WERI-Rb-1 (cell line): ENCODE measurements around the gene TRAP1.

Experiments used
- DNase-seq: peaks from one replicate; pipeline ENCODE4 v3.0.0-alpha.2; 2020
- H3K27ac ChIP-seq: fragments of 250-450 bp; sonication (Bioruptor Pico); 2 replicates; pipeline ENCODE4 v1.5.1; 2020; ENCODE audit warnings: mild to moderate bottlenecking, moderate library complexity
- H3K27me3 ChIP-seq: fragments of 250-450 bp; sonication (Bioruptor Pico); 2 replicates; pipeline ENCODE4 v1.5.1; 2021; ENCODE audit warnings: mild to moderate bottlenecking, low read depth, moderate library complexity; ENCODE audit not compliant: insufficient read depth, severe bottlenecking
- H3K36me3 ChIP-seq: fragments of 250-450 bp; sonication (Bioruptor Pico); 2 replicates; pipeline ENCODE4 v1.5.1; 2020; ENCODE audit warnings: mild to moderate bottlenecking, moderate library complexity
- H3K4me3 ChIP-seq: 2 replicates; pipeline ENCODE4 v1.5.1; 2011; ENCODE audit warnings: low read depth, mild to moderate bottlenecking, control low read depth, low read length
- H3K9me3 ChIP-seq: fragments of 250-450 bp; sonication (Bioruptor Pico); 2 replicates; pipeline ENCODE4 v1.5.1; 2021; ENCODE audit warnings: mild to moderate bottlenecking, moderate library complexity; ENCODE audit not compliant: severe bottlenecking
- TF ChIP-seq, protein P1 (sequence below): IDR thresholded peaks from 2 replicates; pipeline ENCODE4 v1.5.1; 2011; ENCODE audit warnings: low read depth, mild to moderate bottlenecking, control low read depth, inconsistent platforms, low read length

TRAP1 gene

DNA sequence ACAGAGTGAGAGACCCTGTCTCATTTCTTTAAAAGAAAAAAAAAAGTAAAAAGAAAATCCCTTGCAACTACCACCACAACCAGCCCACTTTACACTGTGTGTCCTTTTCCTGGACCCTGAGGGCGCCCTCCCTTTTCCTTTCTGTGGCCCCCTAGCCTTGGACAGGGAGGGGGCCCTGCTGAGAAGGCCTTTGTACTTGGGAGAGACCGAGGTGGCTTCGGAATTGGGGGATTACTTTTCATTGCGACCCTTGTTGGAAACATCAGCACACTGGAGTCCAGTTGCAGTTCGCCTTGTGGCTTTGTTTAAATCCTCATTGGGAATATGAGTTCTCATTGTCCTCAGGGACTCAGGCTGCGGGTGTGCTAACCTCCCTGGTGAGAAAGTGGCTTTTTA lies 72.2 kb downstream of the TRAP1 start:
- Histone ChIP-seq H3K27me3 (no peaks in the 10 kb centered on the region), H3K9me3 (no peaks in the 10 kb centered on the region), H3K27ac (no peak overlapping the region), H3K4me3 (no peak overlapping the region), H3K36me3 (no peaks in the 10 kb centered on the region; the same call in 1 of the 2 replicates)
- no peak for DNase-seq
- TF ChIP-seq, protein P1, sequence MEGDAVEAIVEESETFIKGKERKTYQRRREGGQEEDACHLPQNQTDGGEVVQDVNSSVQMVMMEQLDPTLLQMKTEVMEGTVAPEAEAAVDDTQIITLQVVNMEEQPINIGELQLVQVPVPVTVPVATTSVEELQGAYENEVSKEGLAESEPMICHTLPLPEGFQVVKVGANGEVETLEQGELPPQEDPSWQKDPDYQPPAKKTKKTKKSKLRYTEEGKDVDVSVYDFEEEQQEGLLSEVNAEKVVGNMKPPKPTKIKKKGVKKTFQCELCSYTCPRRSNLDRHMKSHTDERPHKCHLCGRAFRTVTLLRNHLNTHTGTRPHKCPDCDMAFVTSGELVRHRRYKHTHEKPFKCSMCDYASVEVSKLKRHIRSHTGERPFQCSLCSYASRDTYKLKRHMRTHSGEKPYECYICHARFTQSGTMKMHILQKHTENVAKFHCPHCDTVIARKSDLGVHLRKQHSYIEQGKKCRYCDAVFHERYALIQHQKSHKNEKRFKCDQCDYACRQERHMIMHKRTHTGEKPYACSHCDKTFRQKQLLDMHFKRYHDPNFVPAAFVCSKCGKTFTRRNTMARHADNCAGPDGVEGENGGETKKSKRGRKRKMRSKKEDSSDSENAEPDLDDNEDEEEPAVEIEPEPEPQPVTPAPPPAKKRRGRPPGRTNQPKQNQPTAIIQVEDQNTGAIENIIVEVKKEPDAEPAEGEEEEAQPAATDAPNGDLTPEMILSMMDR: no peak

DNA sequence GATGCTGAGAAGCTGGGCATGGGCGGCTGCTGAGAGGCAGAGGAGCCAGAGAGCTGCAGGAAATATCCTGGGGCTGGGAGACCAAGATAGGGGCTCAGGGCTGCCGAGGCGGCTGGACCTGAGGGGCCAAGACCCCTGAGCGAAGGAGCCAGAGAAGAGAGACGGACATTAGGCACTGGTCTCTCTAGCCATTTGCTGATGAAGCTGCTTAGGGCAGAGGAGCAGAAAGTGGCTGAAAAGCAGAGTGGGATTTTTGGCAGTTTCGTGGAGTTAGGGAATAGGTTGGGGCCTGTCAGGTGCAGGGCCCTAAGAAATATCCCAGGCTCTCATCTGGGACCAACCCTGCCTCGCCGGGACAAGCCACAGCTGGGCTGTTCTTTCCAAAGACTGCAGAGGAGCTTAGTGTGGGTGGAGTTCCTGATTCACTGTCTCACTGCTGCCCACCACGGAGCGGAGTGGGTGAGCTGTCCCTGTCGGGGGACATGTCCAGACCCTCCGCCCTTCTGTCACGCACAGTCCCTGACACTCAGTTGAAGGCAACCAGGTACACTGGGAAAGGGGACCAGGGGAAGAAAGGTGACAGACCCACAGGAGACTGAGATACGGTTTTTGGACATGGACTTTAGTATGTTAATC lies 74.1 kb downstream of the TRAP1 start:
- no peak for DNase-seq
- TF ChIP-seq, protein P1: no peak

DNA sequence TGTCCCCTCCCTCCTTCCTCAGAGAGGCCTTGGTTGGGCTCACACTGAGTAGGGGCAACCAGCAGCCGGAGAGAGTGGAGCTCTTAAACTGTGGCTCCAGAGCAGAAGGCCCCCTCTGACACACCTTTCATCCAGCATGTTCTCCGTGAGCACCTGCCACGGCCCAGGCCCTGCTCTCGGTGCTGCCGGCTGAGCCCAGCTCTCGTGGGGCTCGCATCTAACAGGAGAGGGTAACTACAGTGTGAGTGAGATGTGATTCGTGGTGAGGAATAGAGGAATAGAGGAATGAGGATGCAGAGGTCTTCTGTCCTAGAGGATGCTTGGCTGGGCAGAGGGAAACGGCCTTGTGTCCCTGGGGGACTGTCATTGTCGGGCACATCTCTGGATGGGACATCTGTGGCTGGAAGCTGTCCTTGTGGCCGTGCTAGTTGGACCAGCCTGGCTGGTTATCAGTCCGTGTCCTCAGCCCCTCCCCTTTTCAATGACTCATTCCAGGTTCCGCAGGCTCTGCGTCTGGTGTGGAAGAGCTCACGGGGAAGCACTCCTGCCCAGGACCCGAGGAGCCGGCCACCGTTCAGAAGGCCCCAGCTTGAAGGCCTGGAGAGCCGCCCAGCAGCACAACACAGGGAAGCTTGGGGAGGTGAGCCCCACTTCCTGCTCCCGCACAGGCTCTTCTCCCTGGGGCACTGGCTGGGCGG lies 74.8 kb downstream of the TRAP1 start:
- H3K27ac ChIP-seq: no peak overlapping the region
- H3K9me3 ChIP-seq: no peaks in the 10 kb centered on the region
- H3K4me3 ChIP-seq: no peak overlapping the region
- no peaks in the 10 kb centered on the region for H3K27me3 ChIP-seq
- no peaks in the 10 kb centered on the region for H3K36me3 ChIP-seq
- TF ChIP-seq, protein P1: no peak
- no peak for DNase-seq

More for the DNA sequence above, 74.1 kb downstream of the TRAP1 start:
- Histone ChIP-seq H3K27ac (no peak overlapping the region), H3K9me3 (no peaks in the 10 kb centered on the region), H3K27me3 (no peaks in the 10 kb centered on the region), H3K4me3 (no peak overlapping the region), H3K36me3 (no peaks in the 10 kb centered on the region)

DNA sequence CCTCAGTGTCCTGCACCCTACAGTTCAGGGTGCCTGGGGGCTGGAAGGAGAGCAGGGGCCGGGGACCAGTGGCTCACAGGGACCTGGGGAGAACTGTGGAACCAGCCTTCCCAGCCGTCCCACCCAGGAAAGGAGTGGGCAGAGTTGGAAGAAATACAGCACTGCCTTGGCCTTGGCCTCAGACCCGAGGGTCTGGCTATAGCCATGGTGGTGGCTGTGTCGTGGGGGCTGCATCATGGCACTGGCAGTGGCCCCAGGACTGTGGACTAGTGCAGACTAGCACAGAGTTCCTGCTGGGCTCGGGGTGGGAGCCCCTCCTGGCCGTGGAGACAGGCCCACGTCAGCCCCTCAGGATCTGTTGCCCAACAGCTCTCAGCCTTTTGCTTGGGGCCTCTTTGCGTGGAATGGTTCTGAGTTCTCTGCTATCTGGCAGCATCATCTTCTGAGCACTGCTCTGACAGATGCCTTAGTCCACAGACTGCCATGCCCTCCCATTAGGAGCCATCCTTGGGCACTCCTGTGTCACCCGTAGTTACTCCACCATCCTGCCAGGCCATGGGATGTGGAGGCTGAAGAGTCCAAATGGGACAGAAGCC lies 75.4 kb downstream of the TRAP1 start:
- no peaks in the 10 kb centered on the region for H3K36me3 ChIP-seq
- no peak overlapping the region for H3K4me3 ChIP-seq
- no peaks in the 10 kb centered on the region for H3K9me3 ChIP-seq
- H3K27ac ChIP-seq: no peak overlapping the region
- DNase-seq: no peak
- no peaks in the 10 kb centered on the region for H3K27me3 ChIP-seq
- TF ChIP-seq, protein P1: no peak

DNA sequence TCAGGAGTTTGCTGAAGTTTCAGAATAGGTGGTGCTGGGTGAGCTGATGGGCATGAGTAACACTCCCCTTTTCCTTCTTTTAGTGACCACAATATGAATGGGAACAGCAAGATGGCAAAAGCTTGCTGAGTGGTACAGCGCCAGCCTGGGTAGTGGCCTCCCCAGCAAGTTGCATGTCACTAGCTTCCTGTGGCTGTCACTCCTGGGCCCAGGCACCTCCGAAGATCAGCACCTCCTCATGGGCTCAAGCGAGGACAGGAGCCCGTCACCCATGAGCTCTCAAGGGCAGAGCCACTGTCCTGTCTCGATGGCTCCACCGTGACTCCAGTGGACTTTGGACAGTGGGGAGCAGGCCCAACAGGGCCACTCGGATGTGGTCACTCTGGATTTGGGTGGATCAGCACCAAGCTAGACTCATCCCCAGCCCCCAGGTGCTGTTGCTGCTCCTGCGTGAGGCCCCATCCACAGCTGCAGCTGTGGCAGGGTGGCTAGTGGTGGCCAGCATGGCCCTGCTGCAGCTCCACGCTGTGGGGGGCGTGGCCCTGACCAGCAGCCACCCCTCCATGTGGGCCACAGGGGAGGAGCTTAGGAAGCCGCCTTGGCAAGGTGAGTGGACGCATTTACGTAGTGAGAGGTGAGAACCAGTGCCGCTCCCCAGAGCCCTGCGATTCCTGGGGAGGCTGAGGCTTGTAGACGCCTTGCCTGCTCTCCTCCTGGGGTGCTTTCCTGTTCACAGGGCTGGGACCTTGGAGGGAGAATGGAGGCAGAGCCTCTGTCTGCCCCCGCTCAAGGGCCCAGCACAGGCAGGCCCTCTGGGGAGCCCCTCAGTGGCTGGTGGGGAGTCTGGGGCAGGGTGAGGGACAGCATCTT lies 76.5 kb downstream of the TRAP1 start:
- TF ChIP-seq, protein P1: no peak
- DNase-seq: no peak
- Histone ChIP-seq H3K4me3 (no peak overlapping the region), H3K27me3 (no peaks in the 10 kb centered on the region), H3K9me3 (no peaks in the 10 kb centered on the region), H3K36me3 (no peaks in the 10 kb centered on the region), H3K27ac (no peak overlapping the region)
